CD14-positive monocyte (primary cell): Measurements from ENCODE around the gene TNNT3. TPM values are rescaled to one million over a fixed set of nuclear protein-coding genes. Genes with fewer than 3 reads are reported as not detected.

ENCODE experiments used
- DNase-seq, 3 donors: peaks; one replicate each; pipeline ENCODE4 v3.0.0-alpha.2; 2011 to 2022
- H2AFZ ChIP-seq: 2 replicates; pipeline ENCODE4 v1.6.0; 2012; ENCODE audit warnings: mild to moderate bottlenecking, low read depth, low read length, inconsistent platforms; ENCODE audit not compliant: insufficient read depth, poor library complexity, severe bottlenecking
- H3K27ac ChIP-seq, 2 donors: 1 replicate in 1 of 2; 2 replicates in 1 of 2; pipeline ENCODE4 v1.5.1; 2012 to 2013; ENCODE audit warnings: low read length in 2 of 2, control low read depth in 1 of 2, inconsistent platforms in 1 of 2, low read depth in 1 of 2, mild to moderate bottlenecking in 1 of 2
- H3K27me3 ChIP-seq, 2 donors: one replicate each; pipeline versions ENCODE4 v1.6.0 to v1.6.1; 2011 to 2013; ENCODE audit warnings: low read length in 2 of 2; ENCODE audit not compliant: control insufficient read depth in 2 of 2, insufficient read depth in 2 of 2
- H3K36me3 ChIP-seq, 2 donors: replicated peaks in 1 of 2; 1 replicate in 1 of 2; 2 replicates in 1 of 2; pipeline versions ENCODE4 v1.5.1 to v1.6.1; 2012 to 2013; ENCODE audit warnings: low read length in 2 of 2, control low read depth in 1 of 2, inconsistent platforms in 1 of 2, mild to moderate bottlenecking in 1 of 2; ENCODE audit not compliant: insufficient read depth in 2 of 2, control insufficient read depth in 1 of 2
- H3K4me1 ChIP-seq, 2 donors: 1 replicate in 1 of 2; 2 replicates in 1 of 2; pipeline versions ENCODE4 v1.5.1 to v1.6.1; 2012 to 2013; ENCODE audit warnings: low read length in 2 of 2, control low read depth in 1 of 2, inconsistent platforms in 1 of 2, mild to moderate bottlenecking in 1 of 2, moderate library complexity in 1 of 2; ENCODE audit not compliant: insufficient read depth in 2 of 2, control insufficient read depth in 1 of 2
- H3K4me2 ChIP-seq: replicated peaks from 2 replicates; pipeline ENCODE3; 2012; ENCODE audit warnings: low read length, moderate library complexity, mild to moderate bottlenecking; ENCODE audit not compliant: poor library complexity, severe bottlenecking; ENCODE audit errors: extremely low read depth
- H3K4me3 ChIP-seq, 3 experiments: fragments of 200-600 bp in 1 of 3; sonication (generic) in 1 of 3; replicated peaks in 1 of 3; 1 replicate in 2 of 3; 2 replicates in 1 of 3; pipeline ENCODE4 v1.5.1; 2011 to 2013; ENCODE audit warnings: low read length in 3 of 3, mild to moderate bottlenecking in 3 of 3, control low read depth in 2 of 3, low read depth in 2 of 3, inconsistent platforms in 1 of 3, moderate library complexity in 1 of 3
- H3K79me2 ChIP-seq: 2 replicates; pipeline ENCODE4 v1.6.0; 2012; ENCODE audit warnings: mild to moderate bottlenecking, control low read depth, inconsistent platforms, low read length, moderate library complexity; ENCODE audit not compliant: insufficient read depth
- H3K9ac ChIP-seq: 2 replicates; pipeline ENCODE4 v1.6.0; 2017; ENCODE audit warnings: low read length, mild to moderate bottlenecking; ENCODE audit not compliant: insufficient read depth, poor library complexity, severe bottlenecking
- H3K9me3 ChIP-seq, 2 donors: replicated peaks in 1 of 2; 1 replicate in 1 of 2; 2 replicates in 1 of 2; pipeline versions ENCODE4 v1.5.1 to v1.6.1; 2012 to 2013; ENCODE audit warnings: low read length in 2 of 2, control low read depth in 1 of 2; ENCODE audit not compliant: control insufficient read depth in 1 of 2, insufficient read depth in 1 of 2
- H4K20me1 ChIP-seq: 2 replicates; pipeline ENCODE4 v1.6.0; 2012; ENCODE audit warnings: mild to moderate bottlenecking, low read length, control low read depth, moderate library complexity; ENCODE audit not compliant: insufficient read depth
- H3K27ac Mint-ChIP-seq, 7 donors: one replicate each; pipeline ENCODE4 v1.8.0; 2020; ENCODE audit warnings: mild to moderate bottlenecking in 7 of 7, mixed read lengths in 7 of 7, moderate library complexity in 6 of 7, inconsistent platforms in 2 of 7
- H3K27me3 Mint-ChIP-seq, 3 donors: one replicate each; pipeline ENCODE4 v1.8.0; 2021 to 2022; ENCODE audit warnings: low read depth in 3 of 3, mild to moderate bottlenecking in 3 of 3, mixed read lengths in 3 of 3, moderate library complexity in 3 of 3, inconsistent platforms in 1 of 3
- H3K36me3 Mint-ChIP-seq, 2 donors: one replicate each; pipeline ENCODE4 v1.8.0; 2020; ENCODE audit warnings: mixed read lengths in 2 of 2, inconsistent platforms in 1 of 2, mild to moderate bottlenecking in 1 of 2
- H3K4me1 Mint-ChIP-seq: one replicate; pipeline ENCODE4 v1.8.0; 2020; ENCODE audit warnings: mild to moderate bottlenecking, mixed read lengths
- H3K4me3 Mint-ChIP-seq, 2 donors: one replicate each; pipeline ENCODE4 v1.8.0; 2020; ENCODE audit warnings: mild to moderate bottlenecking in 2 of 2, mixed read lengths in 2 of 2, moderate library complexity in 1 of 2
- H3K9me3 Mint-ChIP-seq, 7 donors: one replicate each; pipeline ENCODE4 v1.8.0; 2020 to 2022; ENCODE audit warnings: mixed read lengths in 7 of 7, mild to moderate bottlenecking in 6 of 7, moderate library complexity in 6 of 7, inconsistent platforms in 2 of 7
- WGBS: methylation state at CpG from one replicate; pipeline ENCODE4 v1.1.5; 2013; ENCODE audit warnings: missing lambda C conversion rate; ENCODE audit not compliant: insufficient coverage; 5-methylcytosine and 5-hydroxymethylcytosine counted together
- intact Hi-C, 2 donors: fragments of 100-400 bp; cut with micrococcal nuclease; formaldehyde crosslinking; loops; one replicate each; pipeline versions ENCODE4 v1.15.0 to v1.15.1; 2023
- polyA plus RNA-seq, 3 donors: library from polyadenylated mRNA; depleted of rRNA in 1 of 3; unstranded in 2 of 3; stranded (reverse) in 1 of 3; fragments of 300-500 nt in 2 of 3; fragments of >200 nt in 1 of 3; fragmentation: Illumina TruSeq in 2 of 3; gene quantifications; 1 replicate in 2 of 3; 2 replicates in 1 of 3; pipeline ENCODE4 v1.2.3, GENCODE V29; 2012 to 2021
- TF ChIP-seq, protein P1 (sequence below): fragments of 200-600 bp; IDR thresholded peaks from one replicate; pipeline ENCODE4 v1.8.0; 2022; ENCODE audit warnings: antibody characterized with exemption, mild to moderate bottlenecking

TNNT3 gene
- polyA plus RNA-seq, 3 donors: 1.4 TPM; not detected in 2

DNA sequence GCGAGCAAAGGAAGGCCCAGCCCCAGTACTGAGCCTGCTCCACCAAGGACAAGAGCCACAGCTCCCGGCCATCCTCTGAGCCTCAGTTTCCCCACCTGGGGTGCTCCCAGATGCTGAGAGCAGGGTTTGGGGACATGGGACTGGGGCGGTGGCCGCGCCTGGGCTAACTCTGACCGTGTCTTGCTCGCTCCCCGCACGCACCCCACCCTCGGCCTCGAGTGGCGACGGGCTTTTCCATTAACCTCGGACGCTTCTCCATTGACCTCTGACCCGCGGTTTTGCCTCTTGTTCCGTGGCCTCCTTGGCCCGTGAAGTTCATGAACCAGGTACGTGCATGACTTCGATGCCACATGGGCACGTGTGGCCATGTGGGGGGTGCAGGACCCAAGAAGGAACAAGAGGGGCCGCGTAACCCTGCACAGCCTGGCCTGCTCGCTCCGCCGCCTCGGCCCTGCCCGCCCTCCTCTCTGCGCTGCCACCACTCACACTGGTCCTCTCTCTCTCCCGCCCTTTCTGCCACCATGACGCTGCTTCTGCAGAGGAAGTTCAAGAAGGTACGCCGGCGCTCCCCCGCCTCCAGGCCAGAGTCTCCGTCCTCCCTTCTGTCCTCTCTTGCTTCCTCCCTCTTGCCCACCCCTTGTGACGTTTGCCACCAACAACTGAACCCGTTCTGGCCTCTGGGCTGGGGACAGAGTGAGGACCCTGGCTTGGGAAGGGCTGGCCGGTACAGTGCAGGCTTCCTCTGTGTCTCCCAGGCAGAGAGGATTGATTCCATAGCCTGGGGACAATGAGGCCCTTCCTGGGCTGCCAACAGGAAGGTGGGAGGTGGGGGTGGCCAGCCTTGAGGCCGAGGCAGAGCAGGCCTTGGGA, 6.9 kb downstream of the TNNT3 start:
- Mint-ChIP-seq H3K36me3 (no peaks in the 10 kb centered on the region), H3K4me1 (peaks cover 9% of the 10 kb centered on the region), H3K27ac (peak overlapping the region in 2 of 7 donors; percentile 18 to 85), H3K9me3 (peaks cover 0 to 4% (median 0%) of the 10 kb centered on the region in 7 donors), H3K4me3 (peak overlapping the region in 1 of 2 donors; percentile 72), H3K27me3 (peaks cover 5 to 18% (median 7%) of the 10 kb centered on the region in 3 donors)
- no peak overlapping the region for H3K4me2 ChIP-seq
- H3K27me3 ChIP-seq: no peaks in the 10 kb centered on the region
- H3K9ac ChIP-seq: no peak overlapping the region
- H3K36me3 ChIP-seq: no peaks in the 10 kb centered on the region
- no peaks in the 10 kb centered on the region for H4K20me1 ChIP-seq
- 64% methylated on average over 31 of the region's 41 CpGs for WGBS
- TF ChIP-seq, protein P1, sequence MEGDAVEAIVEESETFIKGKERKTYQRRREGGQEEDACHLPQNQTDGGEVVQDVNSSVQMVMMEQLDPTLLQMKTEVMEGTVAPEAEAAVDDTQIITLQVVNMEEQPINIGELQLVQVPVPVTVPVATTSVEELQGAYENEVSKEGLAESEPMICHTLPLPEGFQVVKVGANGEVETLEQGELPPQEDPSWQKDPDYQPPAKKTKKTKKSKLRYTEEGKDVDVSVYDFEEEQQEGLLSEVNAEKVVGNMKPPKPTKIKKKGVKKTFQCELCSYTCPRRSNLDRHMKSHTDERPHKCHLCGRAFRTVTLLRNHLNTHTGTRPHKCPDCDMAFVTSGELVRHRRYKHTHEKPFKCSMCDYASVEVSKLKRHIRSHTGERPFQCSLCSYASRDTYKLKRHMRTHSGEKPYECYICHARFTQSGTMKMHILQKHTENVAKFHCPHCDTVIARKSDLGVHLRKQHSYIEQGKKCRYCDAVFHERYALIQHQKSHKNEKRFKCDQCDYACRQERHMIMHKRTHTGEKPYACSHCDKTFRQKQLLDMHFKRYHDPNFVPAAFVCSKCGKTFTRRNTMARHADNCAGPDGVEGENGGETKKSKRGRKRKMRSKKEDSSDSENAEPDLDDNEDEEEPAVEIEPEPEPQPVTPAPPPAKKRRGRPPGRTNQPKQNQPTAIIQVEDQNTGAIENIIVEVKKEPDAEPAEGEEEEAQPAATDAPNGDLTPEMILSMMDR: no peak
- DNase-seq: peak in 2 of 3 donors; percentile 36 to 43
- no peak overlapping the region for H3K4me3 ChIP-seq
- H3K9me3 ChIP-seq: no peaks in the 10 kb centered on the region
- intact Hi-C loops: loop anchor here in 1 of 2 donors (10.0 kb wide), 1 partner anchor 228 kb away; no protein-coding TSS in a partner anchor
- no peak overlapping the region for H2AFZ ChIP-seq
- no peaks in the 10 kb centered on the region for H3K79me2 ChIP-seq
- H3K27ac ChIP-seq: no peak overlapping the region
- peaks cover under 1 to 13% of the 10 kb centered on the region in 2 donors for H3K4me1 ChIP-seq

DNA sequence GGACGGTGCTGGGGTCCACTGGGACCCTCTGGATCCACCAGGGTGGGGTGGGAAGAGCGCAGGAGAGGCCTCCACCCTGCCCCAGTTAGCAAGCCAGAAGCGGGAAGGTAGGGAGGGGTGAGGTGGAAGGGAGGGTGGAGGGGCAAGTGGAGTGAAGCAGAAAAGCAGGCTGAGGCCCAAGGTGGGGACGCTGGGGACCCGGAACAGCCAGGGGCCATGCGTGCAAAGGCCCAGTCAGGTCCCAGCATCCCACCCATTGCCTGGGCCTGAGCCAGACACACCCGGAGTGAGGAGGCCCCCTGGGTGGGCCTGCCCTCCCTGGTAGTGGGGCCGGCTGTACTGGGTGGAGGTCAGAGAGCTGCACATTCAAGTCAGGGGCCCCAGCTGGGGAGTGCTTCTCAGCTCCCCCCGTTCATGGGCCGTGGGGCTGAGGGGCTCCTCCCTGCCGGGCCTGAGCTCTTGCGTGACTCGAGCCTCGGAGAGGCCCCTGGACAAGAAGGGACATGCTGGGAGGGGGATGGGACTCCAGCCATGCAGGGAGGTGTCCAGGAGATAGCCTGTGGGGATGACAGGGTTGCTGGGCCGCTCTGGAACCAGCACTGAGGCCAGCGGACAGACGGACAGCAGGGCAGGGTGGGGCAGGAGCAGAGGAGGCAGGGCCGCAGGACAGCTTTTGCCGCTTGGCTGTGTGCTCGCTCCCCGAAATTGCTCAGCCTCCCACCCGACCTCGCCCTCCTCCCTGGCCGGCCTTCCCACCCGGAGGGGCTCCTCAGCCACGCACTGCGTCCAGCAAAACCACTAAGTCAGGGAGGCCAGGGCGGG, 7.7 kb downstream of the TNNT3 start:
- no peak overlapping the region for H3K4me3 Mint-ChIP-seq
- H3K27ac ChIP-seq: no peak overlapping the region
- peaks cover 11 to 27% (median 12%) of the 10 kb centered on the region in 3 donors for H3K27me3 Mint-ChIP-seq
- H3K9me3 Mint-ChIP-seq: peaks cover 0 to 2% (median 0%) of the 10 kb centered on the region in 7 donors
- H3K4me1 ChIP-seq: peaks cover 9 to 21% of the 10 kb centered on the region in 2 donors
- H3K9ac ChIP-seq: no peak overlapping the region
- no peak overlapping the region for H3K4me3 ChIP-seq
- no peak overlapping the region for H3K4me2 ChIP-seq
- DNase-seq: no peak
- H3K27me3 ChIP-seq: peaks cover 0 to 4% of the 10 kb centered on the region in 2 donors
- H3K79me2 ChIP-seq: no peaks in the 10 kb centered on the region
- intact Hi-C loops: loop anchor here in 1 of 2 donors (10.0 kb wide), 1 partner anchor 228 kb away; no protein-coding TSS in a partner anchor
- H3K36me3 Mint-ChIP-seq: no peaks in the 10 kb centered on the region
- H4K20me1 ChIP-seq: no peaks in the 10 kb centered on the region
- H2AFZ ChIP-seq: no peak overlapping the region
- H3K27ac Mint-ChIP-seq: peak overlapping the region in 1 of 7 donors; percentile 85
- TF ChIP-seq, protein P1: no peak
- H3K4me1 Mint-ChIP-seq: peaks cover 17% of the 10 kb centered on the region
- H3K9me3 ChIP-seq: no peaks in the 10 kb centered on the region
- WGBS: 72% methylated on average over 26 of the region's 28 CpGs
- H3K36me3 ChIP-seq: no peaks in the 10 kb centered on the region
